ENCODE measurements around the gene DBET.

DNA sequence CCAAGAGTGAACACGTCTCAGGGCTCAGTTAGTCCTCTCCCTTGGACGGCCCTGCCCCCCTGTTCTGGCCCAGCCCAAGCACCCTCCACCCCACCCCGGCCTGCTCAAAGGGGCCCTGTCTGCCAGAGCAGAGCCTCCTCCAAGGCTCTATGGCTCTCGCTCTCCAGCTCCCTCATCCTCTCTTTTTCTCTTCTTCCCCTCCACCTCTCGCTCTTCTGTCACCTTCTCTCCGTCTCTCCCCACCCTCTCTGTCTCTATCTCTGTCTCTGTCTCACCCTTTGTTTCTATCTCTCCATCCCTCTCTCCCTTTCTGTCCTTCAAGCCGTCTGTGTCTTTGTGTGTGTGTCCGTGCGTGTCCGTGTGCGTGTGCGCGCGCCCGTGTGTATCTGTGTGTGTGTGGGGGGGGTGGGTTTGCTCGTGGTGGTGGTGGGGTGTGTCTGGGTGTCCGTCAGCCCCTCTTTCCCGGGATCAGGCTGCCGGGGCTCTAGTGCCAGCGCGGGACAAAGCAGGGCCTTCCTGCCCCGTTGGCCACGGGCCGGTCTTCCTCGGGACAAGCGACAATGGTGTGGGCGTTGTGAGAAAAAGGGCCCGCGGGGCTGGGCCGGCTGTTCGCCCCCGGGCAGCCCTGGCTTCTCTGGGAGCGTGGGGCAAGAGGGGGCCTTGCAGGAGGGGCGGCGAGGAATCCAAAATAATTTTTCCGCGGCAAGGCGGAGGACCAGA lies 45.9 kb upstream of the DBET start:
- TF ChIP-seq, protein P1, sequence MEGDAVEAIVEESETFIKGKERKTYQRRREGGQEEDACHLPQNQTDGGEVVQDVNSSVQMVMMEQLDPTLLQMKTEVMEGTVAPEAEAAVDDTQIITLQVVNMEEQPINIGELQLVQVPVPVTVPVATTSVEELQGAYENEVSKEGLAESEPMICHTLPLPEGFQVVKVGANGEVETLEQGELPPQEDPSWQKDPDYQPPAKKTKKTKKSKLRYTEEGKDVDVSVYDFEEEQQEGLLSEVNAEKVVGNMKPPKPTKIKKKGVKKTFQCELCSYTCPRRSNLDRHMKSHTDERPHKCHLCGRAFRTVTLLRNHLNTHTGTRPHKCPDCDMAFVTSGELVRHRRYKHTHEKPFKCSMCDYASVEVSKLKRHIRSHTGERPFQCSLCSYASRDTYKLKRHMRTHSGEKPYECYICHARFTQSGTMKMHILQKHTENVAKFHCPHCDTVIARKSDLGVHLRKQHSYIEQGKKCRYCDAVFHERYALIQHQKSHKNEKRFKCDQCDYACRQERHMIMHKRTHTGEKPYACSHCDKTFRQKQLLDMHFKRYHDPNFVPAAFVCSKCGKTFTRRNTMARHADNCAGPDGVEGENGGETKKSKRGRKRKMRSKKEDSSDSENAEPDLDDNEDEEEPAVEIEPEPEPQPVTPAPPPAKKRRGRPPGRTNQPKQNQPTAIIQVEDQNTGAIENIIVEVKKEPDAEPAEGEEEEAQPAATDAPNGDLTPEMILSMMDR (IDR thresholded peaks at IDR 0.05): no peak
- TF ChIP-seq POLR2A (IDR thresholded peaks at IDR 0.05): no peak

Data from tibial nerve (tissue), 3 donors.